IPS DF 4.7 (cell line): Measurements from ENCODE around the gene USP48.
"Not testable (repeated sequence)": the region's sequence is repeated elsewhere in the genome, so short reads cannot be mapped to it uniquely, and the experiment has no call there.

Experiments used
- DNase-seq: peaks from one replicate; pipeline ENCODE4 v3.0.0-alpha.2; 2013; ENCODE audit warnings: low spot score; ENCODE audit errors: extremely low read depth

The USP48 gene

GRCh38 chr1:21774835-21775549 is 8.0 kb downstream of the USP48 start:
- no peak for DNase-seq

DNA sequence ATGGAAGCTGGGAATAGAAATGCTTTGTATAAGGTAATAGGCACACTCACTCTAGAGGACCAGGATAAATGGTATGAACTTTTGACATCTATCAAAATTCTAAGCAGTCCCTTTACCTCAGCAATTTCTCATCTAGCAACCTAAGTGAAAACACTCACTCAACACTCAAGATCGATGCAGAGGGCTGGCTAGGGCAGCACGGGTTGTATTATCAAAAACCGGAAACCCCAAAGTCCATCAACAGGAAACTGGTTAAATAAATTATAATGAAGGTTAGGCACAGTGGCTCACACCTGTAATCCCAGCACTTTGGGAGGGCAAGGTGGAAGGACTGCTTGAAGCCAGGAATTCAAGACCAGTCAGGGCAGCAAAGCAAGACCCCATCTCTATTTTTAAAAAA is 9.4 kb downstream of the USP48 start:
- DNase-seq, result no peak

- DNase-seq, result not testable (repeated sequence)
Measured at GRCh38 chr1:21771672-21772071, 11.3 kb downstream of the USP48 start.

- not testable (repeated sequence) for DNase-seq
Measured at GRCh38 chr1:21770602-21771001, 12.3 kb downstream of the USP48 start.

- no peak for DNase-seq
Measured at GRCh38 chr1:21770201-21770600, 12.7 kb downstream of the USP48 start.

- DNase-seq, result not testable (repeated sequence)
Measured at GRCh38 chr1:21767106-21767505, 15.8 kb downstream of the USP48 start.

GRCh38 chr1:21766210-21766609 is 16.7 kb downstream of the USP48 start:
- DNase-seq, result no peak

- no peak for DNase-seq
Measured at GRCh38 chr1:21764615-21765423, 18.1 kb downstream of the USP48 start.

DNA sequence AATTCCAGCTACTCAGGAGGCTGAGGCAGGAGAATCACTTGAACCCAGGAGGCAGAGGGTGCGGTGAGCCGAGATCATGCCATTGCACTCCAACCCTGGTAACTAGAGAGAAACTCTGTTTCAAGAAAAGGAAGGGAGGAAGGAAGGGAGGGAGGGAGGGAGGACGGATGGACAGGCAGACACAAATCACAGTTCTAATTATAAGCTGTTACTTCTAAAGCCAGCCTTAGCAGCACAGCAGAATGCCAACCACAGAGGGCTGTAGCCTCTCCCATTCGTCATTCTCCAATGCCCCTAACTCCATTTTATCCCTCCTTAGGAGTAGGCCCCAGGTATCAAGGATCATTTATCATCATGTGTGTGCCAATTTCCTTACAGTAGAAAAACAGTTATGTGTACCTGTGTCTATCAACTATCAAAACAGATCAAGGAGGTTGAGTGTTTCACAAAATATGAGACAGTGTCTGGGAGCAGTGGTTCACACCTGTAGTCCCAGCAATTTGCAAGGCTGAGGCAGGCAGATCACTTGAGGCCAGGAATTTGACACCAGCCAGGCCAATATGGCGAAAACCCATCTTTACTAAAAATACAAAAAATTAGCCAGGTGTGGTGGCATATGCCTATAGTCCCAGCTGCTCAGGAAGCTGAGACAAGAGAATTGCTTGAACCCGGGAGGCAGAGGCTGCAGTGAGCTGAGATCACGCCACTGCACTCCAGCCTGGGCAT is 19.1 kb downstream of the USP48 start:
- no peak for DNase-seq

DNA sequence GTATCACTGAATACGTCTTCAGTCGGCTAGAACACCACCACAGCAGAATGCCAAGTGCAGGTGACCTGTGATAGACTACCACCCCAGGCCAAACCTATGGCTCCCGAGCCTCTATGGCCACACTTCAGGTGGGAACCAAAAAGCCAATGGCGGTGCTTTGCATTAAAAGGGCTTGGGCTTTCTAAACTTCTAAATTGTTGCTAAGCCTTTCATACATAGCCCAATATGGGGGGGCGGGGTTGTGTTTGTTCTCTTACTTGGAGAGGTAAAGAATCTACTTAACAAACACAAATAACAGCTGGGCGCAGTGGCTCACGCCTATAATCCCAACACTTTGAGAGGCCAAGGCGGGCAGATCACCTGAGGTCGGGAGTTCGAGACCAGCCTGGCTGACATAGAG is 19.7 kb downstream of the USP48 start:
- DNase-seq, result no peak

DNA sequence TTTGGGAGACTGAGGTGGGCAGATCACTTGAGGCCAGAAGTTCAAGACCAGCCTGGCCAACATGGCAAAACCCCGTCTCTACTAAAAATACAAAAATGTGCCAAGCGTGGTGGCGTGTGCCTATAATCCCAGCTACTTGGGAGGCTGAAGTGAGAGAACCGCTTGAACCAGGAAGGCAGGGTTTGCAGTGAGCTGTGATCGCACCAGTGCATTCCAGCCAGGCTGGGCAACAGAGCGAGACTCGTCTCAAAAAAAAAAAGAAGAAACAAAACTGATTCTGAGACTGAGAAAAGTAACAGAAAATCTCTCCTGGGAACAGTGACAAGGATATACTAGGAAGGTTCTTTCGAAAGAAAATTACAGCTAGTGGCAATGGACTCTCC is 20.9 kb downstream of the USP48 start:
- no peak for DNase-seq

DNA sequence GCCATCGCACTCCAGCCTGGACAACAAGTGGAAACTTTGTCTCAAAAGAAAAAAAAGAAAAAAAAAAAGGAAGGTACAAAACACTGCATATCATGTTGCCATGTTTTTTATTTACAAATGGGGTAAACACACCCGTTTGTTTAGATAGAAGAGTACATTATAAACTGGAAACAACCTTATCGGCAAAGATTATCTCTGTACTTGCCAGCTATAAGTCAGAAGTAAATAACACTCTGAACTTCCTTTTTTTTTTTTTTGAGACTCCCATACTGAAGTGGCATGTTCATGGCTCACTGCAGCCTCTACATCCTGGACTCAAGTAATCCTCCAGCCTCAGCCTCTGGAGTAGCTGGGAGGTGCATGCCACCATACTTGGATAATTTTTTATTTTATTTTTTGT is 21.9 kb downstream of the USP48 start:
- no peak for DNase-seq

- DNase-seq, result no peak
Measured at GRCh38 chr1:21759818-21760217, 23.1 kb downstream of the USP48 start.

DNA sequence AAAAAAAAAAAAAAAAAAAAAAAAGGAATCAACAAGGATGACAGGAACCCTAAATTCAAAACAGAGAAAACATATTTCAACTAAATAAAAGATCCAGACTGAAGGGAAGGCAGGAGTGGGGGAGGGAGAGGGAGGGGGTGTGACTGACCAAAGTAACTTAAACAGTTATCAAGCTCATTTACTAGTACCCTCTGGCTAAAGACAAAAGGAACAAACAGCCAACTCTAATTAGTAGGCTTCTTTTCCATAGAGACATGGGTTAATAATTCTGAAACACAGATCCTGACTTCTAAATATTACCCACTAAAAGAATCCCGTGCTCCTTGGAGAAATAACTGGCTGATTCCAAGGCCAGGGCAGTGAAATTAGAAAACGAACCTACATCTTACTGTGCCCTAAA is 23.8 kb downstream of the USP48 start:
- no peak for DNase-seq

DNA sequence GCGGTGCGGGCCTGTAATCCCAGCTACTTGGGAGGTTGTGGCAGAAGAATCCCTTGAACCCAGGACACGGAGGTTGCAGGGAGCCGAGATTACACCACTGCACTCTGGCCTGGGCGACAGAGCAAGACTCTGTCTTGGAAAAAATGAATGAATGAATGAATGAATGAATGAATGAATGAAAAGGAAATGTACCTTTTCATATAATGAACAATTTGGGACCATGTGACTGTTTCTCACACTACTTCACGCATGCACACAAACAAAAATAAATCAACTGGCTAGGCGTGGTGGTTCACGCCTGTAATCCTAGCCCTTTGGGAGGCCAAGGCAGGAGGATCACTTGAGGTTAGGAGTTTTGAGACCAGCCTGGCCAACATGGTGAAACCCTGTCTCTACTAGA is 24.3 kb downstream of the USP48 start:
- no peak for DNase-seq

- DNase-seq, result no peak
Measured at GRCh38 chr1:21756393-21757089, 26.4 kb downstream of the USP48 start.

- no peak for DNase-seq
Measured at GRCh38 chr1:21755067-21755466, 27.9 kb downstream of the USP48 start.

DNA sequence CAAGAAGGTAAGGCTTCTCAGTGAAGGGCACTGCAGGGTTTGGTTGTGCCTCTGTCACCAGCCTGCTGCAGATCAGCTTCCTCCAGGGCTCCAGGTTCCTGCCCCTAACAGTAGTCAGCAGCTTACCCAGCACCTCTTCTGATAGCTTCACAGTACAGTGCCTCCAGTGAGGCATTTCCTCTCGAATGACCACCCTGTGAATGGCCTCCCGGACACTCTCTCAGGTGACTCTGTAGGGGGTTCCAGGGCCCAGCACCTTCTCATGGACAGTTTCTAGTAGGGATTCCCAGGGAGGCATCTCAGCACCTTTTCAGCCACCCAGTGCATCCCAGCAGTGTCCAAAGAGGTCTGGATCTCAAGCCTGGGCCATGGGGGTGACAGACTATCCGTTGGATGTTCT is 28.4 kb downstream of the USP48 start:
- no peak for DNase-seq

- DNase-seq, result no peak
Measured at GRCh38 chr1:21752186-21752585, 30.8 kb downstream of the USP48 start.

DNA sequence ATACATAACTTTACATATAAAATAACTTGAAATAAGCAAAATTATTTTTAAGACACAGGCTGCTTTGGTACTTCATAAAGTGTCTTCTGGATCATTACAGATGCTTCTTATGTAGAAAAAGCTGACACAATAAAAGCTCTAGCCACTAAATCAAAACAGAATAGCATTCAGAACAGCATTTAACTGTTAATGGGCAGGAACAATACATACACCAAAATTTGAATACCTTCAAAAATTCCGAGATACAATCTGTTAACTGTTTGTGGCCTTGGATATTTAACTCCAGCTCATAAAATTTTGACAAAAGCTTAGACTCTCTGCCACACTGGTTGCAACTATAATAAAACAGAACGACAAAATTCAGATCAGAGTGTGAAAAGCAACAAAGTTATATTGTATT is 31.7 kb downstream of the USP48 start:
- no peak for DNase-seq

DNA sequence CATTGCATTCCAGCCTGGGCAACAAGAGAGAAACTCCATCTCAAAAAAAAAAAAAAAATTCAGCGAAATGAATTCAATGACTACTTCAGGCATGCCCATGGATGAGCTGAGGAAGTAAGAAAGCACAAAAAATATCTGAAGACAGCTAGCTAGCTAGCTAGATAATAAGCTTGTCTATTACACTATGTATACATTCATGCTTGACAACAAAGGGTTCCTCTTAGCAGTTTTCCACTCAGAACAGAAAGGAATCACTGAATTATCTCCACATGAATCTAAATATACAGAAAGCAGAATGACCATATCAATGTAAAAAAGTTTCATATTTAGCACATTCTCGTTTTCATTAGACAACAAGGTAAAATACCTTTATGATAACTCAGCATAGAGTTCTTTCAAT is 32.1 kb downstream of the USP48 start:
- DNase-seq, result no peak
